Caki2 (cell line): ENCODE measurements around the gene IL25. TPM values are rescaled to one million over a fixed set of nuclear protein-coding genes. Genes with fewer than 3 reads are reported as not detected.
A peak's percentile ranks its signal among the peaks of the same experiment; 100 is the strongest.

Experiments used
- DNase-seq: peaks from one replicate; pipeline ENCODE4 v3.0.0-alpha.2; 2015; ENCODE audit warnings: low read depth
- in situ Hi-C: cut with HindIII; loops from 2 replicates; pipeline ENCODE4 v1.10.0; 2016; ENCODE audit warnings: low sequenced_read_pairs, low pct_unique_long_range_greater_than_20kb, mixed read lengths
- total RNA-seq: library from RNA; depleted of rRNA; stranded (reverse); fragments of >200 nt; shearing (Covaris generic); gene quantifications from 2 replicates; pipeline ENCODE4 v1.2.3, GENCODE V29; 2014; ENCODE audit warnings: low replicate concordance

IL25 gene
- total RNA-seq, 1 experiment from 2014 or later = not detected

GRCh38 chr14:23351681-23352505 lies 20.7 kb upstream of the IL25 start:
- in situ Hi-C loops = no loop called here
- DNase-seq = no peak

- in situ Hi-C loops = no loop called here
- peak; percentile 65 for DNase-seq
These were observed 19.8 kb upstream of the IL25 start, which contains the start of gene SLC22A17 for GRCh38 chr14:23352506-23353432. Gene SLC22A17 (minus strand): TSS chr14:23352887.

GRCh38 chr14:23353433-23353780 lies 19.2 kb upstream of the IL25 start:
- in situ Hi-C loops = no loop called here
- no peak for DNase-seq

GRCh38 chr14:23354990-23355389 lies 17.6 kb upstream of the IL25 start:
- in situ Hi-C loops = no loop called here
- DNase-seq = no peak

GRCh38 chr14:23355871-23356435 lies 16.7 kb upstream of the IL25 start:
- in situ Hi-C loops = no loop called here
- DNase-seq = no peak

GRCh38 chr14:23356662-23357061 lies 15.9 kb upstream of the IL25 start:
- no peak for DNase-seq
- in situ Hi-C loops = no loop called here

GRCh38 chr14:23357261-23357660 lies 15.3 kb upstream of the IL25 start:
- in situ Hi-C loops = no loop called here
- no peak for DNase-seq

GRCh38 chr14:23358042-23358441 lies 14.6 kb upstream of the IL25 start:
- DNase-seq = no peak
- in situ Hi-C loops = no loop called here

- in situ Hi-C loops = no loop called here
- no peak for DNase-seq
These were observed 13.9 kb upstream of the IL25 start for GRCh38 chr14:23358553-23359166.

GRCh38 chr14:23359167-23359626 lies 13.4 kb upstream of the IL25 start:
- in situ Hi-C loops = no loop called here

GRCh38 chr14:23359722-23360447 lies 12.7 kb upstream of the IL25 start:
- DNase-seq = no peak
- in situ Hi-C loops = no loop called here

More at GRCh38 chr14:23359167-23359626, 13.4 kb upstream of the IL25 start:
- DNase-seq = no peak

- no peak for DNase-seq
- in situ Hi-C loops = no loop called here
These were observed 12.1 kb upstream of the IL25 start for GRCh38 chr14:23360496-23360895.

GRCh38 chr14:23361320-23361719 lies 11.3 kb upstream of the IL25 start:
- DNase-seq = no peak
- in situ Hi-C loops = no loop called here

GRCh38 chr14:23361763-23362162 lies 10.8 kb upstream of the IL25 start:
- DNase-seq = no peak
- in situ Hi-C loops = no loop called here

GRCh38 chr14:23362200-23362599 lies 10.4 kb upstream of the IL25 start:
- DNase-seq = no peak
- in situ Hi-C loops = no loop called here

- DNase-seq = no peak
- in situ Hi-C loops = no loop called here
These were observed 8.2 kb upstream of the IL25 start for GRCh38 chr14:23364164-23365035.
